NB4 (cell line): ENCODE measurements around the gene OPCML.

Experiments used
- DNase-seq: peaks from one replicate; pipeline ENCODE4 v3.0.0; 2010; ENCODE audit warnings: low read depth
- H3K4me3 ChIP-seq: one replicate; pipeline ENCODE4 v1.5.1; 2011; ENCODE audit warnings: mild to moderate bottlenecking, low read depth, low read length, moderate library complexity
- CTCF ChIP-seq: IDR thresholded peaks from one replicate; pipeline ENCODE4 v1.5.1; 2012; ENCODE audit warnings: low read depth, low read length
- MAX ChIP-seq: IDR thresholded peaks from 2 replicates; pipeline ENCODE4 v1.6.1; 2011; ENCODE audit warnings: low read depth, low read length
- MYC ChIP-seq: IDR thresholded peaks from 2 replicates; pipeline ENCODE4 v1.6.1; 2011; ENCODE audit warnings: low read depth, low read length
- POLR2A ChIP-seq: IDR thresholded peaks from 2 replicates; pipeline ENCODE4 v1.6.1; 2011; ENCODE audit warnings: mild to moderate bottlenecking; ENCODE audit not compliant: insufficient read length; ENCODE audit errors: extremely low read depth

Gene OPCML

GRCh38 chr11:133507185-133507584 lies 25.1 kb downstream of the OPCML start:
- TF ChIP-seq MYC (no peak), MAX (no peak), POLR2A (no peak), CTCF (no peak)
- H3K4me3 ChIP-seq, result no peak overlapping the region
- DNase-seq, result no peak

- no peak overlapping the region for H3K4me3 ChIP-seq
- no peak for DNase-seq
- TF ChIP-seq MYC (no peak), CTCF (no peak), MAX (no peak), POLR2A (no peak)
These were observed 25.7 kb downstream of the OPCML start for GRCh38 chr11:133506551-133507094.

- TF ChIP-seq MAX (no peak), POLR2A (no peak), MYC (no peak), CTCF (no peak)
- peak; percentile 22 for DNase-seq
- no peak overlapping the region for H3K4me3 ChIP-seq
These were observed 26.3 kb downstream of the OPCML start for GRCh38 chr11:133506023-133506422.

- no peak overlapping the region for H3K4me3 ChIP-seq
- no peak for TF ChIP-seq CTCF
- TF ChIP-seq MAX, result no peak
These were observed 27.4 kb downstream of the OPCML start for GRCh38 chr11:133504906-133505305.

GRCh38 chr11:133503776-133504175 lies 28.5 kb downstream of the OPCML start:
- H3K4me3 ChIP-seq, result no peak overlapping the region
- DNase-seq, result no peak
- TF ChIP-seq MYC (no peak), POLR2A (no peak), MAX (no peak), CTCF (no peak)

More at GRCh38 chr11:133504906-133505305, 27.4 kb downstream of the OPCML start:
- DNase-seq, result no peak

- DNase-seq, result no peak
- TF ChIP-seq CTCF, result no peak
- TF ChIP-seq MYC, result no peak
- no peak for TF ChIP-seq MAX
- TF ChIP-seq POLR2A, result no peak
- no peak overlapping the region for H3K4me3 ChIP-seq
These were observed 29.1 kb downstream of the OPCML start for GRCh38 chr11:133503236-133503635.
